ENCODE data around the gene RNF111.
A peak's percentile ranks its signal among the peaks of the same experiment; 100 is the strongest.

Gene RNF111

DNA sequence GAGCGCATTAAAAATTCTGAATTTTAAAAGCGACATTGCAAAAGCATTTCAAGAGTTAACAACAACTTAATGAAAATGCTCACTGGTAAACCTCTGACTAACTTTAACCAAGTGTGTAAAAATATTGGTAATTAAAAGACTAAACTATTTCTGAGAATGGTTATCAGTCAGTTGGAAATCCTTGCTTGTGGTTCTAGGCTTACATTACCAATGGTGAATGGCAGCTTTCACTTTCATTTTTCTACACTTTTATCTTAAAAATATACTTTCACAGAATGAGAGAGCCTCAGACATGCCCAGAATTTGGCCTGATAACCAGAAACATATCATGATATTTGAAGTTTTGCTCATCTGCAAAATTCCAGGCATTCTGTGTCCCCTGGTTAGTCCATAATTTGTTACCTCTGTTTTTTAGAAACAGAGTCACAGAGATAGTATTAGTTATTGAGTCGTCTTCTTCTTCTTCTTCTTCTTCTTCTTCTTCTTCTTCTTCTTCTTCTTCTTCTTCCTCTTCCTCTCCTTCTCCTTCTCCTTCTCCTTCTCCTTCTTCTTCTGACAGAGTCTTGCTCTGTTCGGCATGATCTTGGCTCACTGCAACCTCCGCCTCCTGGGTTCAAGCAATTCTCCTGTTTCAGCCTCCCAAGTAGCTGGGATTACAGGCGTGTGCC lies 5.5 kb upstream of the RNF111 start:
- Histone ChIP-seq H3K4me2 (ENCODE audit: low read length, poor library complexity, severe bottlenecking) (no peak overlapping the region), H3K4ac (ENCODE audit: low read depth in 1 of 2, low read length in 2 of 2) (no peak overlapping the region)

DNA sequence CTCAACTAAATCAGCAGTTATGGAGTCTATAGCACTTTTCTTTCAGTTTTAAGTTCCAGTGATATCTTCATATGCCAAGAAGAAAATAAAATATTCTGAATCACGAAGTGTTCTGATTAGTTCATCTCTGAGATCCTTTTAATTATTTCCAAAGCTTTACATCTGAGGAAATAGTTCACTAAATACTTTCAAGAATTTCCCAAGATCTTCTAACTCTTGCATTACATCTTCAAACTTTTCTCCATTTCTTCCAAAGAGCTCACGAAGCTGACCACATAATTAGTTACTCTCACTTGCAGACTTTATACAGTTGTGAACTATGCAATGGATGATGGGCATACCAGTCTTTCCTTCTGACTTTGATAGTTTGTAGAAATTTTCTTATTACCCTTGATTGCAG lies 4.2 kb upstream of the RNF111 start:
- no peaks in the 10 kb centered on the region for H3K27me3 ChIP-seq (ENCODE audit: control insufficient read depth in 1 of 2, insufficient read depth in 1 of 2, low read length in 2 of 2)
- H3K4me3 ChIP-seq (ENCODE audit: insufficient read depth in 1 of 2, low read depth in 1 of 2, low read length in 2 of 2) = no peak overlapping the region
- no peak overlapping the region for H3K9ac ChIP-seq (ENCODE audit: low read length)
- H3K4me1 ChIP-seq (ENCODE audit: control insufficient read depth, insufficient read depth, low read depth, low read length) = no peaks in the 10 kb centered on the region
- no peak overlapping the region for H3K14ac ChIP-seq (ENCODE audit: low read length in 2 of 2)
- no peaks in the 10 kb centered on the region for H3K9me3 ChIP-seq (ENCODE audit: control insufficient read depth, low read length)
- no peak overlapping the region for H4K91ac ChIP-seq (ENCODE audit: low read length)
- no peak overlapping the region for H2BK15ac ChIP-seq (ENCODE audit: low read depth, poor library complexity, severe bottlenecking)
- no peak overlapping the region for H3K23ac ChIP-seq (ENCODE audit: low read length in 2 of 2)
- no peak overlapping the region for H3K4ac ChIP-seq (ENCODE audit: low read depth in 1 of 2, low read length in 2 of 2)
- H3K36me3 ChIP-seq (ENCODE audit: control insufficient read depth in 1 of 2, insufficient read depth in 2 of 2, low read depth in 1 of 2, low read length in 2 of 2) = no peaks in the 10 kb centered on the region
- no peak overlapping the region for H2BK5ac ChIP-seq (ENCODE audit: low read depth, low read length, poor library complexity, severe bottlenecking)
- no peak overlapping the region for H3K4me2 ChIP-seq (ENCODE audit: low read length, poor library complexity, severe bottlenecking)
- H2BK12ac ChIP-seq (ENCODE audit: low read length in 2 of 2) = no peak overlapping the region
- H2BK120ac ChIP-seq (ENCODE audit: low read depth, low read length) = no peak overlapping the region
- H2AK5ac ChIP-seq (ENCODE audit: low read length, severe bottlenecking) = no peak overlapping the region
- H3K79me1 ChIP-seq (replicated peaks; ENCODE audit: low read length, poor library complexity, severe bottlenecking) = no peaks in the 10 kb centered on the region
- H4K8ac ChIP-seq (ENCODE audit: low read length) = no peak overlapping the region
- no peak overlapping the region for H3K27ac ChIP-seq (ENCODE audit: low read length, poor library complexity, severe bottlenecking)
- H2AFZ ChIP-seq (ENCODE audit: low read depth, low read length) = no peak overlapping the region
- DNase-seq = no peak
- 90% methylated on average over 2 of the region's 2 CpGs for WGBS
- H3K18ac ChIP-seq (ENCODE audit: low read depth in 1 of 2, low read length in 2 of 2) = no peak overlapping the region

More for the DNA sequence above, 5.5 kb upstream of the RNF111 start:
- Histone ChIP-seq H3K23ac (ENCODE audit: low read length in 2 of 2) (no peak overlapping the region), H2BK12ac (ENCODE audit: low read length in 2 of 2) (no peak overlapping the region), H3K27ac (ENCODE audit: low read length, poor library complexity, severe bottlenecking) (no peak overlapping the region), H3K4me3 (ENCODE audit: insufficient read depth in 1 of 2, low read depth in 1 of 2, low read length in 2 of 2) (peak overlapping the region in 1 of 2 experiments; percentile 1), H3K18ac (ENCODE audit: low read depth in 1 of 2, low read length in 2 of 2) (no peak overlapping the region), H3K9me3 (ENCODE audit: control insufficient read depth, low read length) (no peaks in the 10 kb centered on the region), H3K79me1 (replicated peaks; ENCODE audit: low read length, poor library complexity, severe bottlenecking) (no peaks in the 10 kb centered on the region), H3K4me1 (ENCODE audit: control insufficient read depth, insufficient read depth, low read depth, low read length) (no peaks in the 10 kb centered on the region), H2BK15ac (ENCODE audit: low read depth, poor library complexity, severe bottlenecking) (no peak overlapping the region), H2AK5ac (ENCODE audit: low read length, severe bottlenecking) (no peak overlapping the region), H3K27me3 (ENCODE audit: control insufficient read depth in 1 of 2, insufficient read depth in 1 of 2, low read length in 2 of 2) (no peaks in the 10 kb centered on the region), H2BK120ac (ENCODE audit: low read depth, low read length) (no peak overlapping the region), H4K91ac (ENCODE audit: low read length) (no peak overlapping the region), H2AFZ (ENCODE audit: low read depth, low read length) (no peak overlapping the region), H4K8ac (ENCODE audit: low read length) (no peak overlapping the region), H3K36me3 (ENCODE audit: control insufficient read depth in 1 of 2, insufficient read depth in 2 of 2, low read depth in 1 of 2, low read length in 2 of 2) (no peaks in the 10 kb centered on the region), H2BK5ac (ENCODE audit: low read depth, low read length, poor library complexity, severe bottlenecking) (no peak overlapping the region), H3K14ac (ENCODE audit: low read length in 2 of 2) (no peak overlapping the region), H3K9ac (ENCODE audit: low read length) (peak overlapping the region; percentile 46)
- 89% methylated on average over 4 of the region's 6 CpGs for WGBS
- DNase-seq = peak; percentile 20

DNA sequence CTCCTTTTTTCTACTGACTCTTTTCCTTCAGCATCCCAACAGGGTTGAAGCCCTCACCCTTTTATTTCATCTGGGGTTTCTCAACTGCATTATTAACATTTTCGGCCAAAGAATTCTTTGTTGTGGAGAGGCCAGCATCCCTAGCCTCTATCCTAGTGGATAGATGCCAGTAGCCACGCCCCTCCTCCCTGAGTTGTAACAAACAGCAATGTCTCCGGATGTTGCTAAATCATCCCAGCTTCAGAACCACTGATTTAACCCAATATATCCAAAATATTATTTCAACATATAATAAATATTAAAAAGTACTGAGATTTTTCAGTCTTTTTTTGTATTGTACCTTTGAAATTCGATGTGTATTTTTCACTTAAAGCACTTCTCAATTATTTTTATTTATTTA lies 2.0 kb upstream of the RNF111 start:
- no peak overlapping the region for H4K91ac ChIP-seq (ENCODE audit: low read length)

DNA sequence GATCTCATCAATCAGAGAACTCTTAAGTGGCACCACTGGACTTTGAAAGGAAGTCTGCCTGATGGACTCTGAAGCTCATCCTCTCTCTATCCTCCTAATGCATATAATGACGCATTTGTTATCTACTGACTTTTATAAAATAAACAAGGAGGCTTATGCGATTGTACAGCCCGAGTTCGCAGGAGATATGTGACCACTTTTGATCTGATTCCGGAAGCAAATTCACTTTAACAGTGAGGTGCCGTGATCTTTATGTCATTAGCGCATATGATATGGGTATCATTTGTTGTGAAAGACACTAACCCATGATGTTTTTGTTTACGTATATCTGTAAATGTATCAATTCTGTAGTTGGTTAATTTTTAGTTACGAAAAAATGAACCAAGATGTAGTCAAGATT lies 427 bp upstream of the RNF111 start:
- no peak overlapping the region for H2BK12ac ChIP-seq (ENCODE audit: low read length in 2 of 2)
- H2BK5ac ChIP-seq (ENCODE audit: low read depth, low read length, poor library complexity, severe bottlenecking) = no peak overlapping the region
- 44% methylated on average over 8 of the region's 9 CpGs for WGBS
- DNase-seq = peak; percentile 53
- peaks cover 5% of the 10 kb centered on the region for H3K4me1 ChIP-seq (ENCODE audit: control insufficient read depth, insufficient read depth, low read depth, low read length)
- peak overlapping the region in 1 of 2 experiments; percentile 99 for H3K4me3 ChIP-seq (ENCODE audit: insufficient read depth in 1 of 2, low read depth in 1 of 2, low read length in 2 of 2)
- no peak overlapping the region for H4K8ac ChIP-seq (ENCODE audit: low read length)
- no peaks in the 10 kb centered on the region for H3K9me3 ChIP-seq (ENCODE audit: control insufficient read depth, low read length)
- no peak overlapping the region for H4K91ac ChIP-seq (ENCODE audit: low read length)
- H3K18ac ChIP-seq (ENCODE audit: low read depth in 1 of 2, low read length in 2 of 2) = no peak overlapping the region
- no peak overlapping the region for H3K23ac ChIP-seq (ENCODE audit: low read length in 2 of 2)
- no peak overlapping the region for H3K4ac ChIP-seq (ENCODE audit: low read depth in 1 of 2, low read length in 2 of 2)
- no peak overlapping the region for H2AK5ac ChIP-seq (ENCODE audit: low read length, severe bottlenecking)
- no peaks in the 10 kb centered on the region for H3K79me1 ChIP-seq (replicated peaks; ENCODE audit: low read length, poor library complexity, severe bottlenecking)
- peaks cover 4 to 15% of the 10 kb centered on the region in 2 experiments for H3K36me3 ChIP-seq (ENCODE audit: control insufficient read depth in 1 of 2, insufficient read depth in 2 of 2, low read depth in 1 of 2, low read length in 2 of 2)
- H2BK120ac ChIP-seq (ENCODE audit: low read depth, low read length) = no peak overlapping the region
- no peak overlapping the region for H3K14ac ChIP-seq (ENCODE audit: low read length in 2 of 2)
- H3K9ac ChIP-seq (ENCODE audit: low read length) = peak overlapping the region; percentile 98
- H2AFZ ChIP-seq (ENCODE audit: low read depth, low read length) = no peak overlapping the region
- no peak overlapping the region for H2BK15ac ChIP-seq (ENCODE audit: low read depth, poor library complexity, severe bottlenecking)
- H3K4me2 ChIP-seq (ENCODE audit: low read length, poor library complexity, severe bottlenecking) = peak overlapping the region; percentile 32
- H3K27ac ChIP-seq (ENCODE audit: low read length, poor library complexity, severe bottlenecking) = no peak overlapping the region
- no peaks in the 10 kb centered on the region for H3K27me3 ChIP-seq (ENCODE audit: control insufficient read depth in 1 of 2, insufficient read depth in 1 of 2, low read length in 2 of 2)

More for the DNA sequence above, 2.0 kb upstream of the RNF111 start:
- Histone ChIP-seq H2AFZ (ENCODE audit: low read depth, low read length) (no peak overlapping the region), H3K18ac (ENCODE audit: low read depth in 1 of 2, low read length in 2 of 2) (no peak overlapping the region), H4K8ac (ENCODE audit: low read length) (no peak overlapping the region), H3K27me3 (ENCODE audit: control insufficient read depth in 1 of 2, insufficient read depth in 1 of 2, low read length in 2 of 2) (no peaks in the 10 kb centered on the region), H3K4ac (ENCODE audit: low read depth in 1 of 2, low read length in 2 of 2) (no peak overlapping the region), H2AK5ac (ENCODE audit: low read length, severe bottlenecking) (no peak overlapping the region), H3K14ac (ENCODE audit: low read length in 2 of 2) (no peak overlapping the region), H3K79me1 (replicated peaks; ENCODE audit: low read length, poor library complexity, severe bottlenecking) (no peaks in the 10 kb centered on the region), H3K23ac (ENCODE audit: low read length in 2 of 2) (no peak overlapping the region), H3K9me3 (ENCODE audit: control insufficient read depth, low read length) (no peaks in the 10 kb centered on the region), H3K9ac (ENCODE audit: low read length) (no peak overlapping the region), H2BK120ac (ENCODE audit: low read depth, low read length) (no peak overlapping the region), H2BK15ac (ENCODE audit: low read depth, poor library complexity, severe bottlenecking) (no peak overlapping the region), H3K4me2 (ENCODE audit: low read length, poor library complexity, severe bottlenecking) (no peak overlapping the region), H3K4me3 (ENCODE audit: insufficient read depth in 1 of 2, low read depth in 1 of 2, low read length in 2 of 2) (no peak overlapping the region), H2BK5ac (ENCODE audit: low read depth, low read length, poor library complexity, severe bottlenecking) (no peak overlapping the region), H2BK12ac (ENCODE audit: low read length in 2 of 2) (no peak overlapping the region), H3K4me1 (ENCODE audit: control insufficient read depth, insufficient read depth, low read depth, low read length) (peaks cover 3% of the 10 kb centered on the region), H3K27ac (ENCODE audit: low read length, poor library complexity, severe bottlenecking) (no peak overlapping the region), H3K36me3 (ENCODE audit: control insufficient read depth in 1 of 2, insufficient read depth in 2 of 2, low read depth in 1 of 2, low read length in 2 of 2) (peaks cover 0 to under 1% of the 10 kb centered on the region in 2 experiments)
- WGBS = 72% methylated on average over 2 of the region's 4 CpGs
- DNase-seq = no peak

Data from mesenchymal stem cell (in vitro differentiated cells and primary cell).